K562 (cell line): ENCODE results near the gene TNRC6B. TPM values are rescaled to one million over a fixed set of nuclear protein-coding genes. Genes with fewer than 3 reads are reported as not detected.

ENCODE experiments used
- CC2D1A ChIP-seq: fragments of 450-650 bp; IDR thresholded peaks from 2 replicates; pipeline ENCODE4 v1.6.1; 2017; ENCODE audit warnings: mild to moderate bottlenecking
- CHD4 ChIP-seq: fragments of 200-600 bp; sonication (generic); IDR thresholded peaks from 3 replicates; pipeline ENCODE4 v1.6.1; 2012; ENCODE audit warnings: low read depth, mild to moderate bottlenecking, mixed read lengths, low read length, inconsistent platforms; ENCODE audit not compliant: insufficient read depth, insufficient replicate concordance, poor library complexity, severe bottlenecking
- DDX20 ChIP-seq: fragments of 450-650 bp; IDR thresholded peaks from 2 replicates; pipeline ENCODE4 v1.6.1; 2016; ENCODE audit warnings: missing genetic modification characterization, low read depth, mild to moderate bottlenecking, missing compliant biosample characterization, moderate library complexity
- FUS ChIP-seq: fragments of 200-400 bp; formaldehyde crosslinking; optimal IDR thresholded peaks from 2 replicates; pipeline ENCODE3; 2017; ENCODE audit warnings: low read depth, low read length
- NCOA2 ChIP-seq, 2 experiments: fragments of 450-650 bp; IDR thresholded peaks; 2 replicates each; pipeline ENCODE4 v1.6.1; 2018; ENCODE audit warnings: mild to moderate bottlenecking in 2 of 2, moderate library complexity in 1 of 2; ENCODE audit not compliant: partially characterized antibody in 2 of 2
- NCOA4 ChIP-seq: fragments of 450-650 bp; IDR thresholded peaks from 2 replicates; pipeline ENCODE4 v1.6.1; 2018; ENCODE audit warnings: mild to moderate bottlenecking; ENCODE audit not compliant: partially characterized antibody
- NR2C1 ChIP-seq, 2 experiments: fragments of 450-650 bp; IDR thresholded peaks; 2 replicates each; pipeline ENCODE4 v1.6.1; 2017; ENCODE audit warnings: mild to moderate bottlenecking in 2 of 2, antibody characterized with exemption in 1 of 2, inconsistent platforms in 1 of 2, missing compliant biosample characterization in 1 of 2, missing genetic modification characterization in 1 of 2
- NRF1 ChIP-seq, 2 experiments: fragments of 450-650 bp; IDR thresholded peaks in 1 of 2; conservative IDR thresholded peaks in 1 of 2; 2 replicates each; pipeline ENCODE4 v1.6.1; 2014; ENCODE audit warnings: mild to moderate bottlenecking in 2 of 2
- PHB ChIP-seq: fragments of 250-450 bp; sonication (Bioruptor Pico); IDR thresholded peaks from 2 replicates; pipeline ENCODE4 v1.5.0; 2021
- PYGO2 ChIP-seq: fragments of 450-650 bp; IDR thresholded peaks from 2 replicates; pipeline ENCODE4 v1.6.1; 2016; ENCODE audit warnings: mild to moderate bottlenecking, missing genetic modification characterization, moderate library complexity, missing compliant biosample characterization
- SMAD2 ChIP-seq: fragments of 150-350 bp; IDR thresholded peaks from 2 replicates; pipeline ENCODE4 v1.6.1; 2014; ENCODE audit warnings: low read depth, mild to moderate bottlenecking, low read length
- SMC3 ChIP-seq: conservative IDR thresholded peaks from 2 replicates; pipeline ENCODE4 v1.6.1; 2011; ENCODE audit warnings: low read depth, low read length, improper control_type of control experiment; ENCODE audit not compliant: insufficient read depth
- SP1 ChIP-seq: sonication (generic); formaldehyde crosslinking; IDR thresholded peaks from 2 replicates; pipeline ENCODE4 v1.8.1; 2022; ENCODE audit warnings: mild to moderate bottlenecking, missing genetic modification reagents
- SP2 ChIP-seq: IDR thresholded peaks from 2 replicates; pipeline ENCODE4 v1.6.1; 2011; ENCODE audit warnings: mild to moderate bottlenecking, low read depth, low read length, moderate library complexity; ENCODE audit not compliant: poor library complexity, severe bottlenecking; ENCODE audit errors: extremely low read depth
- TAL1 ChIP-seq: fragments of 450-650 bp; IDR thresholded peaks from 2 replicates; pipeline ENCODE4 v1.6.1; 2016; ENCODE audit warnings: mild to moderate bottlenecking
- TCFL5 ChIP-seq: fragments of 250-450 bp; sonication (Bioruptor Pico); conservative IDR thresholded peaks from 2 replicates; pipeline ENCODE4 v1.6.1; 2021; ENCODE audit warnings: mild to moderate bottlenecking, moderate library complexity, matching md5 sums
- XRCC5 ChIP-seq: fragments of 200-400 bp; formaldehyde crosslinking; IDR thresholded peaks from 2 replicates; pipeline ENCODE4 v1.6.1; 2017; ENCODE audit warnings: low read depth, mild to moderate bottlenecking, low read length
- ZNF184 ChIP-seq: sonication (generic); formaldehyde crosslinking; IDR thresholded peaks from 2 replicates; pipeline ENCODE4 v1.5.0; 2020; ENCODE audit warnings: missing genetic modification reagents
- ZNF263 ChIP-seq: sonication (generic); formaldehyde crosslinking; IDR thresholded peaks from 2 replicates; pipeline ENCODE4 v1.8.0; 2022; ENCODE audit warnings: mild to moderate bottlenecking, missing genetic modification reagents, borderline replicate concordance
- ZNF311 ChIP-seq: fragments of 250-450 bp; sonication (Bioruptor Pico); IDR thresholded peaks from 2 replicates; pipeline ENCODE4 v1.4.0; 2020; ENCODE audit warnings: mild to moderate bottlenecking, moderate library complexity
- ZNF551 ChIP-seq: fragments of 250-450 bp; sonication (Bioruptor Pico); IDR thresholded peaks from 2 replicates; pipeline ENCODE4 v1.5.0; 2021; ENCODE audit warnings: mild to moderate bottlenecking, moderate library complexity
- polyA plus RNA-seq, 8 experiments: library from polyadenylated mRNA; depleted of rRNA in 4 of 8; stranded (reverse) in 5 of 8; unstranded in 3 of 8; fragments of >200 nt; fragmentation: Nextera tagmentation in 2 of 8; fragmentation: Illumina TruSeq in 1 of 8; extraction: Ambion mirVana in 2 of 8; extraction: Trizol in 1 of 8; gene quantifications; 2 replicates each; pipeline versions ENCODE4 v1.2.1 to v1.2.3, GENCODE V29; 2011 to 2014; ENCODE audit warnings: inconsistent platforms in 1 of 8, missing spikeins in 1 of 8
- total RNA-seq, 7 experiments: library from RNA; depleted of rRNA in 6 of 7; stranded (reverse); fragments of >200 nt in 6 of 7; fragmentation: Illumina TruSeq in 2 of 7; extraction: Trizol in 2 of 7; gene quantifications; 2 replicates each; pipeline versions ENCODE4 v1.2.1 to v1.2.3, GENCODE V29; 2011 to 2021; ENCODE audit warnings: low replicate concordance in 1 of 7
- TF ChIP-seq, protein P1 (sequence below): fragments of 450-650 bp; formaldehyde crosslinking; IDR thresholded peaks from 2 replicates; pipeline ENCODE4 v1.4.0; 2020; ENCODE audit warnings: mild to moderate bottlenecking, moderate library complexity
- TF ChIP-seq, protein P2 (sequence below): sonication (generic); IDR thresholded peaks from 2 replicates; pipeline ENCODE4 v1.6.1; 2016
- TF ChIP-seq, protein P3 (sequence below), 2 experiments: fragments of 250-450 bp in 1 of 2; fragments of 450-650 bp in 1 of 2; sonication (Bioruptor Pico) in 1 of 2; IDR thresholded peaks; 2 replicates each; pipeline versions ENCODE4 v1.6.1 to v1.8.0; 2016 to 2021; ENCODE audit warnings: mild to moderate bottlenecking in 2 of 2, moderate library complexity in 2 of 2, missing compliant biosample characterization in 1 of 2, missing genetic modification characterization in 1 of 2
- TF ChIP-seq, protein P4 (sequence below): fragments of 450-650 bp; formaldehyde crosslinking; IDR thresholded peaks from 2 replicates; pipeline ENCODE4 v1.4.0; 2022; ENCODE audit warnings: missing genetic modification characterization

Gene TNRC6B
- total and polyA plus RNA-seq, 9 of the 15 experiments (the other 6 are each of a cell fraction or from before 2014, with no cell fraction given), result 0.96 to 18.8 (median 10.8) TPM

DNA sequence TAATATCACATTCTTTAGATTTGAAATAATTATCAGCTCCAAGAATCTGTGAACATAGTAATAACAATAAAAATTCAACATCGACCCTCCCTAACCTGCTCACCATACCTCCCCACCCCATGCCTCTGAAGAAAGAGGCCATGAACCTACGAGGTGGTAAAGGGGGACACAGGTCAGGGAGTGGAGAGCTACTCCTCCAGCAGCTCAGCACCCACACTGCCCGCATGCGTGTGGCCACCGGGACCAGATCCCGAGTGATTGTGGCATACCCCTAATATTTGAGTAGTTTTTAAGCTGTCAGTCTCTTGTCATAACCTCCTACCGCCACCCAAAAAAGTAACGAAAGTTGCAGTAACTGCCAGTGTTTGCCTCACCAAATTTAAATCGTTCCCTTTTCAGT, 151.7 kb downstream of the TNRC6B start (continued):
- TF ChIP-seq SMC3 (no peak), PHB (CRISPR knock-in tag) (no peak), NCOA4 (no peak), DDX20 (no peak), NCOA2 (IDR thresholded peaks at IDR 0.05; ENCODE audit: partially characterized antibody in 2 of 2) (no peak), SP1 (peak; percentile 35; the same call in 1 of the 2 replicates), PYGO2 (tag) (no peak), ZNF184 (CRISPR knock-in tag) (no peak), SMAD2 (no peak), NRF1 (conservative IDR thresholded peaks at IDR 0.05 in 1 of 2, IDR thresholded peaks at IDR 0.05 in 1 of 2) (no peak), ZNF263 (no peak), ZNF311 (no peak), XRCC5 (no peak), FUS (no peak), NR2C1 (IDR thresholded peaks at IDR 0.05) (no peak), NR2C1 (tag; IDR thresholded peaks at IDR 0.05) (no peak), SP2 (no peak), TAL1 (no peak), CC2D1A (no peak), ZNF551 (CRISPR knock-in tag) (no peak), CHD4 (no peak), TCFL5 (no peak)
- TF ChIP-seq, protein P1, sequence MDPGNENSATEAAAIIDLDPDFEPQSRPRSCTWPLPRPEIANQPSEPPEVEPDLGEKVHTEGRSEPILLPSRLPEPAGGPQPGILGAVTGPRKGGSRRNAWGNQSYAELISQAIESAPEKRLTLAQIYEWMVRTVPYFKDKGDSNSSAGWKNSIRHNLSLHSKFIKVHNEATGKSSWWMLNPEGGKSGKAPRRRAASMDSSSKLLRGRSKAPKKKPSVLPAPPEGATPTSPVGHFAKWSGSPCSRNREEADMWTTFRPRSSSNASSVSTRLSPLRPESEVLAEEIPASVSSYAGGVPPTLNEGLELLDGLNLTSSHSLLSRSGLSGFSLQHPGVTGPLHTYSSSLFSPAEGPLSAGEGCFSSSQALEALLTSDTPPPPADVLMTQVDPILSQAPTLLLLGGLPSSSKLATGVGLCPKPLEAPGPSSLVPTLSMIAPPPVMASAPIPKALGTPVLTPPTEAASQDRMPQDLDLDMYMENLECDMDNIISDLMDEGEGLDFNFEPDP (CRISPR knock-in tag), result no peak
- TF ChIP-seq, protein P2, sequence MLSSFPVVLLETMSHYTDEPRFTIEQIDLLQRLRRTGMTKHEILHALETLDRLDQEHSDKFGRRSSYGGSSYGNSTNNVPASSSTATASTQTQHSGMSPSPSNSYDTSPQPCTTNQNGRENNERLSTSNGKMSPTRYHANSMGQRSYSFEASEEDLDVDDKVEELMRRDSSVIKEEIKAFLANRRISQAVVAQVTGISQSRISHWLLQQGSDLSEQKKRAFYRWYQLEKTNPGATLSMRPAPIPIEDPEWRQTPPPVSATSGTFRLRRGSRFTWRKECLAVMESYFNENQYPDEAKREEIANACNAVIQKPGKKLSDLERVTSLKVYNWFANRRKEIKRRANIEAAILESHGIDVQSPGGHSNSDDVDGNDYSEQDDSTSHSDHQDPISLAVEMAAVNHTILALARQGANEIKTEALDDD, result no peak
- TF ChIP-seq, protein P3, sequence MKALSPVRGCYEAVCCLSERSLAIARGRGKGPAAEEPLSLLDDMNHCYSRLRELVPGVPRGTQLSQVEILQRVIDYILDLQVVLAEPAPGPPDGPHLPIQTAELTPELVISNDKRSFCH (CRISPR knock-in tag; IDR thresholded peaks at IDR 0.05), result no peak
- TF ChIP-seq, protein P3 (tag; IDR thresholded peaks at IDR 0.05), result no peak
- TF ChIP-seq, protein P4, sequence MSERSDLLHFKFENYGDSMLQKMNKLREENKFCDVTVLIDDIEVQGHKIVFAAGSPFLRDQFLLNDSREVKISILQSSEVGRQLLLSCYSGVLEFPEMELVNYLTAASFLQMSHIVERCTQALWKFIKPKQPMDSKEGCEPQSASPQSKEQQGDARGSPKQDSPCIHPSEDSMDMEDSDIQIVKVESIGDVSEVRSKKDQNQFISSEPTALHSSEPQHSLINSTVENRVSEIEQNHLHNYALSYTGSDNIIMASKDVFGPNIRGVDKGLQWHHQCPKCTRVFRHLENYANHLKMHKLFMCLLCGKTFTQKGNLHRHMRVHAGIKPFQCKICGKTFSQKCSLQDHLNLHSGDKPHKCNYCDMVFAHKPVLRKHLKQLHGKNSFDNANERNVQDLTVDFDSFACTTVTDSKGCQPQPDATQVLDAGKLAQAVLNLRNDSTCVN (CRISPR knock-in tag), result no peak
